ENCODE measurements around the gene KATNB1.

Gene KATNB1

DNA sequence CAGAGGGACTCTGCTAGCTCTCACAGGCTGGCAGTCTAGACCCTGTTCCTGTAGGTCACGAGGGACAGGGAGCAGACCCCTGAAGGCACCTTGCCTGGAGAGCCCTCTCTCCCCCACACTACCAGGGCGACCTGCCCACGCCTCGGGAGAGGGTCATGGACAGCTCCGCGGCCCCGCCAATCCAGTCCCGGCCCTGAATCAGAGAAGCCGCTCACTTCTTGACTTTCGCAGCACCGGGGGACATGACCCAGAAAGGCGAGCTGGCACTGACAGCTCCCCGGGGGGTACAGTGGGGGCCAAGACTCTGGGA lies 61.6 kb downstream of the KATNB1 start:
- H3K9ac ChIP-seq (ENCODE audit: low read depth, low read length) = no peak overlapping the region
- no peaks in the 10 kb centered on the region for H3K36me3 ChIP-seq (ENCODE audit: insufficient read depth, low read length)
- H3K9me3 ChIP-seq (ENCODE audit: control insufficient read depth, insufficient read depth, low read length) = no peaks in the 10 kb centered on the region
- peaks cover 42% of the 10 kb centered on the region for H3K4me1 ChIP-seq (ENCODE audit: insufficient read depth, low read length)

GRCh38 chr16:57797526-57798266 lies 62.1 kb downstream of the KATNB1 start:
- Histone ChIP-seq H3K36me3 (ENCODE audit: insufficient read depth, low read length) (no peaks in the 10 kb centered on the region), H3K9me3 (ENCODE audit: control insufficient read depth, insufficient read depth, low read length) (no peaks in the 10 kb centered on the region), H3K4me1 (ENCODE audit: insufficient read depth, low read length) (peaks cover 44% of the 10 kb centered on the region), H3K9ac (ENCODE audit: low read depth, low read length) (no peak overlapping the region)

DNA sequence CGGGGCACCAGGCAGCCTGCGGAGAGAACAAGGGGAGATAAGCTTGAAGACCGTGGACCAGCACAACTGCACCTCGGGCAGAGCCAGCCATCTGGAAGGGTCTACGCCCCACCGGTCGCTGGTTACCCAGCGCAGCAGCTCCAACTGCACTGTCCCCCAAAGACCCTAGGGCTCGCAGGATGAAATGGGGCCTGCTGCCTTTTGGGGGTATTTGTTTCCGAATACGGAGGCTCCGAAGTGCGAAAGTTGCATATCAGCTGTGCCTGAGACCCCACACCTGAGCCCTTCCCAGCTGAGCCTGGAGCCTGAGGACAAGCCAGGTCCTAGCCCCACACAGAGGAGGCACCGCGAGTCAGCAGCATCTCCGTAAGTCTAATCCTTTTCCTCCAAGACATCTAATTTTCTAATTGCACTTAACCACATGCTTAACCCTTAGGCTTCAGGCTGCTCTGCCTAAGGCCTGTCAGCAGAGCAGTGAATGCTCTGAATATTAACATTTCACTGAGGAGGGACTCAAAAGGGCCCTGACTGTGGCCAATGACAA lies 62.8 kb downstream of the KATNB1 start:
- H3K9me3 ChIP-seq (ENCODE audit: control insufficient read depth, insufficient read depth, low read length) = no peaks in the 10 kb centered on the region
- H3K4me1 ChIP-seq (ENCODE audit: insufficient read depth, low read length) = peaks cover 50% of the 10 kb centered on the region
- no peaks in the 10 kb centered on the region for H3K36me3 ChIP-seq (ENCODE audit: insufficient read depth, low read length)
- H3K9ac ChIP-seq (ENCODE audit: low read depth, low read length) = no peak overlapping the region

GRCh38 chr16:57798953-57799599 lies 63.5 kb downstream of the KATNB1 start:
- H3K36me3 ChIP-seq (ENCODE audit: insufficient read depth, low read length) = no peaks in the 10 kb centered on the region
- H3K9ac ChIP-seq (ENCODE audit: low read depth, low read length) = no peak overlapping the region
- H3K4me1 ChIP-seq (ENCODE audit: insufficient read depth, low read length) = peaks cover 55% of the 10 kb centered on the region

DNA sequence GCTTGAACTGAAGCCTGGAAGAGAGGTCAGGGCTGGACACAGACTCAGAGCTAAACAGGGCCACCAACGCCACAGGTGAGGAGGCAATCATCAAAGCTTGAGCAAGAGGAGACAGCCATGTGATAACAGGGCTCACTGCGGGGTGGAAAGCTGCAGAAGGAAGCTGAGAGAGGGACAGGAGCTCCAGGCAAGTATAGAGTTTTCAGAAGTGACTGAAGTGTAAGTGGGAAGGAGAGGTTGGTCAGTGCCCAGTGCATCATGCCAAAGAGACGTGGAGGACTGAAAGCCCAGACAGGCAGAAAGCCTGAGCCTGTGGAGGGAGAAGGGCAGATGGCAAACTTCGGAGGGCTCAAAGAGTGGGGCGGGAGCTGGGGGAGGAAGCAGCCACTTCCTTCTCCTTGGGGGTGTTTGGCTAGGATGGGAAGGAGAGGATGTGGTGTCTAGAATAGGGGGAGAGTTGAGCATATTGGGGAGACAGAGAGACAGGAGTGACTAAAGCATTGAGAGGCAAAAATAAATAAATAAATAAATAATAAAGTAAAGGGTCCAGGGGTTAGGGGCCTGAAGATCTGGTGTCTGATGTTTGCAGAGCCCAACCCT lies 64.1 kb downstream of the KATNB1 start:
- Histone ChIP-seq H3K9ac (ENCODE audit: low read depth, low read length) (no peak overlapping the region), H3K9me3 (ENCODE audit: control insufficient read depth, insufficient read depth, low read length) (no peaks in the 10 kb centered on the region), H3K36me3 (ENCODE audit: insufficient read depth, low read length) (no peaks in the 10 kb centered on the region), H3K4me1 (ENCODE audit: insufficient read depth, low read length) (peaks cover 55% of the 10 kb centered on the region)

More at GRCh38 chr16:57798953-57799599, 63.5 kb downstream of the KATNB1 start:
- H3K9me3 ChIP-seq (ENCODE audit: control insufficient read depth, insufficient read depth, low read length) = no peaks in the 10 kb centered on the region

GRCh38 chr16:57800200-57801097 lies 64.9 kb downstream of the KATNB1 start:
- peaks cover 55% of the 10 kb centered on the region for H3K4me1 ChIP-seq (ENCODE audit: insufficient read depth, low read length)
- H3K9me3 ChIP-seq (ENCODE audit: control insufficient read depth, insufficient read depth, low read length) = no peaks in the 10 kb centered on the region
- H3K36me3 ChIP-seq (ENCODE audit: insufficient read depth, low read length) = no peaks in the 10 kb centered on the region
- no peak overlapping the region for H3K9ac ChIP-seq (ENCODE audit: low read depth, low read length)

DNA sequence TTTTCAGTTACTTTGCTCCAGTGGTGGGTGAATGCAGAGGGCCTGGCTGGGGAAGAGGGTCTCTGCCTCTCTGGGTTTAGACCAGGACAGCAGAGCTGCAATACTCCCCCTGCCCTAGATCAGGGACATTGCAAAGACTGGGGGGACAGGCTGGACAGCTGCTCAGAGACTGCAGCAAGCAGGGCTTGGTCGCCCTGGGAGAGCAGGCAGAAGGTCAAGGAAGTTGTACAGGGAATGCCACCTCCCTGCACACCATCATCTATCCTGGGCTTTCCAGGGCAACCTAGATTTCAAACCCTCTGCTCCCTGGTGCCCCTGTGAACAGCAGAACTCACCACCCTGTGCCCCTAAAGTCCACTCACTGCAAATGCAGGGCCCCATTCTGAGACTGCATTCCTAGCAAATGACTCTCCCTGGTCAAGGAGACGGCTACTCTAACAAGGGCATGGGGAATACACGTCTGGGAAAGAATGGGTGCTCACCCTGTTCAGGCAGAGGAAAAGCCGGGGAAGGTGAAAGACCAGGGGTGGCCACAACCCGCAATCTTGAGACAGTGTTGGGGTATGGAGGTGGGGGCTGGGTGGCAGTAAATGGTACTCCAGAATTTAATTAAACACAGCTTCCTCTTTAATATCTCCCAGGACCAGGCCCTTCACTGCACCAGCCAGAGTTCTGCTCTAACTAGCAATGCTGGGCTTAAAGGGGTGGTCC lies 65.7 kb downstream of the KATNB1 start:
- Histone ChIP-seq H3K9ac (ENCODE audit: low read depth, low read length) (peak overlapping the region; percentile 80), H3K4me1 (ENCODE audit: insufficient read depth, low read length) (peaks cover 55% of the 10 kb centered on the region), H3K9me3 (ENCODE audit: control insufficient read depth, insufficient read depth, low read length) (no peaks in the 10 kb centered on the region), H3K36me3 (ENCODE audit: insufficient read depth, low read length) (no peaks in the 10 kb centered on the region)

- peaks cover 55% of the 10 kb centered on the region for H3K4me1 ChIP-seq (ENCODE audit: insufficient read depth, low read length)
- peak overlapping the region; percentile 80 for H3K9ac ChIP-seq (ENCODE audit: low read depth, low read length)
- H3K36me3 ChIP-seq (ENCODE audit: insufficient read depth, low read length) = no peaks in the 10 kb centered on the region
- no peaks in the 10 kb centered on the region for H3K9me3 ChIP-seq (ENCODE audit: control insufficient read depth, insufficient read depth, low read length)
Observed at GRCh38 chr16:57801809-57802340, 66.3 kb downstream of the KATNB1 start.

- no peaks in the 10 kb centered on the region for H3K36me3 ChIP-seq (ENCODE audit: insufficient read depth, low read length)
- peaks cover 57% of the 10 kb centered on the region for H3K4me1 ChIP-seq (ENCODE audit: insufficient read depth, low read length)
- peak within 1 kb of the TSS; percentile 80 for H3K9ac ChIP-seq (ENCODE audit: low read depth, low read length)
- H3K9me3 ChIP-seq (ENCODE audit: control insufficient read depth, insufficient read depth, low read length) = no peaks in the 10 kb centered on the region
Observed at GRCh38 chr16:57802341-57803133, 67.0 kb downstream of the KATNB1 start, which contains the start of gene KIFC3. TSS of gene KIFC3 (minus strand) at chr16:57802491. CDS start at chr16:57798243, 4,248 bp downstream.

DNA sequence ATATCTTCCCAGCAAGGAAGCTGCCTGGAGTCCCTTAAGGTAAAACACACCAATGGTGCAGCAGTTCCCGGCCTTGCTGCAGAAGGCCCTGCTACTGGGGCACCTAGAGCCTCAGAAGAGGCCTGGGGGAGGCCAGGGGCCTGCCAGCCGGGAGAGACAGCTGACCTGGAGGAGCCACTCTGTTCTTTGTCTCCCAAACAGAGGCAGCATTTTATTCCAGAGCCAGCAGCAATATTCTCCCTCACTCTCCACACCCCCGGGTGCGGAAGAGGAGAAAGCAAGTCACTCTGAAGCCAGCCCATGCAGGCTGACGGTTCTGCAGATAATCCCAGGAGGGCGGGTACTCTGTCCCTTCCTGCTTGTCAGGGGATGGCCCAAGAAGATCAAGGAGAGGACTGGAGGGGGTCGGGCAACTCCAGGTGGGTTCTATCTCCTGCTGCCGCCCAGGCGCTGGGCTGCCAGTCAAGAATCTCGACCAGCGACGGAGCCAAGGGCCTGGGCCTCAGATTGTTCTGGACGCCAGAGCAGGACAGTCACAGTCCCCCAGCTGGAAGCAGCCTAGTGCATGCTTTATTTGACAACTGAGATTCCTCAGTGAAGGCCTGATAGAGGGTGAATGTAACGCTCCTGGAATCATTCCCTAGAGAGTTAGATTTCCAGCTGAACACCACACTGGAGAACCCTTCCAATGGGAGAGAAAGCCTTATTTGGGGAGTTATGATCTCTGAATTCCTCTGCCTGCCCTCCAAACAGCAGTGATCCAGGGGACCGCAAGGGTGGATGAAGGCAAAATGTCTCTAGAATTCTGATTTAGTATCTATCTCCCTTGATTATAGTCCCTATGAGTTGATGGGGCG lies 67.8 kb downstream of the KATNB1 start:
- Histone ChIP-seq H3K9ac (ENCODE audit: low read depth, low read length) (peak overlapping the region; percentile 80; the same call in 1 of the 2 replicates), H3K4me1 (ENCODE audit: insufficient read depth, low read length) (peaks cover 52% of the 10 kb centered on the region), H3K36me3 (ENCODE audit: insufficient read depth, low read length) (no peaks in the 10 kb centered on the region), H3K9me3 (ENCODE audit: control insufficient read depth, insufficient read depth, low read length) (no peaks in the 10 kb centered on the region)

DNA sequence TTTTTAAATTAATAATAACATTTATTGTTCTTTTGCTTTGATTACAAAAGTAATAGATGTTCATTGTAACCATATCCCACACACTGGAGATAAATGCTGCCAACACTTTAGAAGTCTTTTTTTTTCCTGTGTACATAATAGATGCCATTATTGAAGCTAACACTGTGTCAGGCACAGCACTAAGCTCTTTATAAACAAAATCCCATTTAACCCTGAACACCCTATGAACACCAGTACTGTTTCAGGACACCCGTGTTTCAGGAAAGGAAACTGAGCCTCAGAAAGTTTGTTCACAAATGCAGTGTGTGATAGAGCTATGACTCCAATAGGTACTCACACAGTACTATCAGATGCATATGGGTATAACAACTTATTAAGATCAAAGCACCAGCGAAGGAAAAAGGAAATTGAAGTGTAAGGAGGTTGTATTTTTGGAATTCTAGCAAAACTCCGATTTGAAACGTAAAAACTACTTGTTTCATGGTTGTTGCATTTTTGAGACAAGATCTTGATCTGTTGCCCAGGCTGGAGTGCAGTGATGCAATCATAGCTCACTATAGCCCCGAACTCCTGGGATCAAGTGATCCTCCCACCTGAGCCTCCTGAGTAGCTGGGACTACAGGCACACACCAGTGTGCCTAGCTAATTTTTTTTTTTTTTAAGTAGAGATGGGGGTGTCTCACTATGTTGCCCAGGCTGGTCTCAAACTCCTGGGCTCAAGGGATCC lies 68.7 kb downstream of the KATNB1 start:
- H3K9ac ChIP-seq (ENCODE audit: low read depth, low read length) = no peak overlapping the region
- H3K36me3 ChIP-seq (ENCODE audit: insufficient read depth, low read length) = no peaks in the 10 kb centered on the region
- H3K4me1 ChIP-seq (ENCODE audit: insufficient read depth, low read length) = peaks cover 46% of the 10 kb centered on the region
- no peaks in the 10 kb centered on the region for H3K9me3 ChIP-seq (ENCODE audit: control insufficient read depth, insufficient read depth, low read length)

DNA sequence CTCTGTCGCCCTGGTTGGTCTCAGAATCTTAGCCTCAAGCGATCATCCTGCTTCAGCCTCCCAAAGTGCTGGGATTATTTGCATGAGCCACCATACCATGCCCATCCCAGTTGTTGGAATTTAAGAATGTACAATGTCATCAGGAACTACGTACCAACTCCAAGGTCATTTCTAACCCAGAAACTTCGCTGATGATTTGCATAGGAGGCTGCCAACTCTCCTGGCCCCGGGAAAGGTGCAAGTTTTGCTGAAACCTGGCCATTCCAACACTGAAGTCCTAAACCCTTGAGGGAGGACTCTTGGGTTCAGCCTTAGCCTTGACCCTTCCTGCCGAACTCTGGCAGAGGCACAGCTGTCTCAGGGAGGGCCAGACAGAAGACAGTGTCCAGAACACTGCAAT lies 69.6 kb downstream of the KATNB1 start:
- Histone ChIP-seq H3K9ac (ENCODE audit: low read depth, low read length) (no peak overlapping the region), H3K4me1 (ENCODE audit: insufficient read depth, low read length) (peaks cover 46% of the 10 kb centered on the region; the same call in 1 of the 2 replicates), H3K9me3 (ENCODE audit: control insufficient read depth, insufficient read depth, low read length) (no peaks in the 10 kb centered on the region), H3K36me3 (ENCODE audit: insufficient read depth, low read length) (no peaks in the 10 kb centered on the region)
